Stimulated activated CD4-positive, alpha-beta T cell treated with anti-CD3 and anti-CD28 coated beads, Interleukin-1b, Interleukin-23, amount 100 ng/mL, for 1 hour (primary cell): ENCODE measurements around the gene FOXB1.
A peak's percentile ranks its signal among the peaks of the same experiment; 100 is the strongest.

Experiments
- DNase-seq, 2 donors: peaks; one replicate each; pipeline ENCODE4 v3.0.0-alpha.2; 2020; ENCODE audit warnings: low read depth in 2 of 2

Gene FOXB1

DNA sequence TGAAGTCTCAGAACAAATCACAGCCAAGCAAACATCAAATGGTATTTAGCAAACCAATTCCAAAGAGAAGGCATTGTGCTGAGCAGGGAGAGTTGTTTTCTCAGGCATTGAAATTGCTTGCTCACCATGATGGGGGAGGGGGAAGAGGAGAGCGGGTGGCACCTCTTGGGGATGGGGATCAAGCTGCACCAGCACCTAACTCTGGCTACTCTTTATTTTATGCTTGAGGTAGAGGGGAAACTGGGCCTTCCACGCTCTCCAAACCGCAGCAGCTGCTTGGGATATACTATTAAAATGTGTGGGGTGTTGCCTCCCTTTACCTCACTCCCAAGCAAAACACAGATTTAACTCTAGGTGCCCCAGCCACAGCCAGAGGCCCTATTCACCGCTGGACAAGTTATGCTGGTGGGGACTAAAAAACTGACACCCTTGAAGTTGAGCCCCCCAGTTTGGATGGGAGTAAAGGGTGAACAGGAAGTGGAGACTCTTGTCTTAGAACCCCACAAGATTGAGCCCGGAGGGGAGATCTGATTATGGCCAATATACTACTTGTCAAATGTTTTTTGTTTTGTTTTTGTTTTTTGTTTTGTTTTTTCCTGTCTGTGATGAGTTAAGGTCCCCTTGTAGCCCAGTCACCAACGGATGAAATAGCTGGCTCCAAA lies 5.0 kb upstream of the FOXB1 start:
- DNase-seq, result no peak

DNA sequence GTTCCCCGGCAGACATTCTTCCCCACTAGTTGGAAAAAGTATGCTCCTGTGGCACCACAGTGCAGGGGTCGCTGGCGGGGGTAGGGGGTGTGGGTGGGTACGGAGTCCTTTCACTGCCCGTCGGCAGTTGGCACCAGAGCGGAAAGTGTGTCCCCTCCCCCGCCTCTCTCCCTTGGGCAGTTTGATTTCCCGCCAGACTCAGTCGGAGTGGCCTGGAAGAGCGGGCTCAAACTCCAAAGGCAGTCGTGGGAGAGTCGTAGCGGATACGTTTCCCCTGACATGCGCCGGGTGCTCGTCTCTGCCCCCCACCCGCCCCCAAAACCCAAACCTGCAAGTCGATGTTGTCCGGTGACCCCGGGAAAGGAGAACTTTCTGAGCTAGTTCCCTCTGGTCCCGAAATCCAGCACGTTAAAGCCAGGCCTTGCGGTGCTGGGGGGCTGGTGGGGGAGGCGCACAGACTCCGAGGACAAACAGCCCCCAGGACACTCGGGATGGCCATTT lies 4.4 kb upstream of the FOXB1 start:
- no peak for DNase-seq

DNA sequence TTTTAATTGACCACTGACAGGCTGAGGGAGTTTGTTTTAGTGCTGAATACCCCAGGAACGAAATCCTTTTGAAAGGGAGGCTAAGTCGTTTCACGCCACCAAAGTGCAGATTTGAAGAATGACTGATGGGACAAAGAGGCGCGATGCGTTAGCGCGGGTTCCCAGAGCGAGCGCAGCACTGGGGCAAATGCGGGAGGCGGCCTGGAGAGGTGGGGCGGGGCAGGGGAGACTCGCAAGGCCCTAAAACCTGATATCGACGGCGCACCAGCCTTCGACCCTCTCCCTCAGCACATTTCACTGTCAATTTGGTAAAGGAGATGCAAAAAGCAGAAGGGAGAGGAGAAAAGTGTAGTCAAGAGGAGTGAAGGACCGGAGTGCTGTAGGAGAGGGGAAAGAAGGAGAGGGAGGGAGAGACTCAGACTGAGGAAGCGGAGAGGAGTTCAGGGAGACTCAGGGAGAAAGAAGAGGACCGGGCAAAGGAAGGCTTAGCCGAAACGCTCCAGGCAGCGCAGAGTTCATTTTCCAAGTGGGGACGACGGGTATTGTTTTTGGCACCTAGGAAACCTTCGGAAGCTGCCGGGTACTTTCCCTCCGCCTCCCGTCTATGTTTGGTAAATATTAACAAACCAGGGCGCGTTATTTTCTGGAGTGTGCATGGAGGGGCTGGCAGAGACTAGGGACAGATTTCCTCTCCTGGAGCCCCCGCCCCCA lies 3.8 kb upstream of the FOXB1 start:
- DNase-seq, result no peak

DNA sequence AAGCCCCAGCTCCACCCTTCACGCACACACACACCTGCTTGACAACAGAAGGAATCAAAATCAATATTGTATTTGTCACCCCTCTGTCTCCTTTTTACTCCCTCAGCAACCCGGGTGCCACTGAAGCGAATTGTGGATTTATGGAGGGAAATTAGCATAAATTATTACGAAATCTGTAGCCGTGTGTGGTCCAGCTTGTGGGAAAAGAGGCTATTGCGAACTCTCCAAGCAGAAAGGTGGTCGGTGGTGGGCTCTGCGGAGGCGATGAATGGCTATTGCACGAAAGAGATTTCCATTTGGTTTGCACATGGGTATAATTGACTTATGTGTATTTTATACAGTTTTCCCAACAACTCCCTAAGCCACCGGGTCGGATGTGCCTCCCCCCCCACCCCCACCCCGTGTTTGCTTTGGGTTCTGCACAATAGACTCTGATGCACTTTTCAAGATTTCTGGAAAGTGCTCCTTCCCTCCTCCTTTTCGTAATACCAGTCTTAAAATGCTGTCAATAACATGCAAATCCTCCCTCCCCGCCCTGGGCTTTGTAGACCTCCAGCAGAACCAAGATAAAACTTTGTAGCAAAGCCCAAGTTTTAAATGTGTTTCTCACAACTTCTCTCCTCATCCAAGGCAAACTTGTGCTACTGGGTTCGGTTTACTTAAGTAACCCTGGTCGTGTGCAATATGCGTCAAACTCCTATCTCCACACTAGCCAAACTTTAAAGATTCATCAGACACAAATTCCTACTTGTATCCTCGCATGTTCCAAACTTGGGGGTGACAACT lies 3.1 kb upstream of the FOXB1 start:
- no peak for DNase-seq

DNA sequence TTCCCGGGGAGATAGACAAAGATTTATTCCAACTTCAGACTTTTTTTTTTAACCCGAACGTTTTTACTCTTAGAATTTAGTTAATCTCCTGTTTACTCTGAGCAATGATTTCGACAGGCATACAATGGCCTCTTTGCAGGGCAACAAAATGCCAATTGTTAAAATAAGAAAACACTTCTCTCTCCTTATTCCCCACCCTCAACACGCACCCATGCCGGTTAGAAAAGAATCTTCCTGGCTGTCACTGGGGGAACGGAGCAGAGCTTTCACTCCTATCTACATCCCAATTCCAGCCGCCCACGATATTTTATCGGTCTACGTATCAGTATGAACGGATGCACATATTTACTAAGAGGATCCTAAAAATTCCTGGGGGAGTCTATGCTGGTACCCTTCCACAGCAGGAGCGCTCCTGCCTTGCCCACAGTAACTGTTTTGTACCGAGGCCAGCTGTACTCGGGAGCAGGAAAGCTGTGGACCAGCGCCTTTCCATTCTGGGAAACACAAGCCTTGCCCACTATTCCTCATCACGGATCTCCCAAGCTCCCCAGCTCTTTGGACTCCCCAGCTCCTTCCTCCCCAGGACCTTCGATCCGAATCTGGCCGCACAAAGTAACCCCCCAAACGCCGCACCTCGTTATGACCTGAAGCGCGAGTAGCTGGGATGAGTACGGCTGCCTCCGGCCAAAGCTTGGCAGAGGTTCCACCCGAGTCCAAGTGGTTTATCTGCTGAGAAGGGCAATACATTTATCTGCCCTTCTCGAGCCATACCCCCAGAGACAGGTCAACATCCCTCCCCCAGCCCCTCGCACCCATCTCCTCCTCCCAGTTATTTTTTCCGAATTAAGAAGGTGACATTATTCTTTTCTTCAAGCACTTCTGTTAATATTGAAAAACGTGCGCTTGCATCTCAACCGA lies 2.2 kb upstream of the FOXB1 start:
- no peak for DNase-seq

DNA sequence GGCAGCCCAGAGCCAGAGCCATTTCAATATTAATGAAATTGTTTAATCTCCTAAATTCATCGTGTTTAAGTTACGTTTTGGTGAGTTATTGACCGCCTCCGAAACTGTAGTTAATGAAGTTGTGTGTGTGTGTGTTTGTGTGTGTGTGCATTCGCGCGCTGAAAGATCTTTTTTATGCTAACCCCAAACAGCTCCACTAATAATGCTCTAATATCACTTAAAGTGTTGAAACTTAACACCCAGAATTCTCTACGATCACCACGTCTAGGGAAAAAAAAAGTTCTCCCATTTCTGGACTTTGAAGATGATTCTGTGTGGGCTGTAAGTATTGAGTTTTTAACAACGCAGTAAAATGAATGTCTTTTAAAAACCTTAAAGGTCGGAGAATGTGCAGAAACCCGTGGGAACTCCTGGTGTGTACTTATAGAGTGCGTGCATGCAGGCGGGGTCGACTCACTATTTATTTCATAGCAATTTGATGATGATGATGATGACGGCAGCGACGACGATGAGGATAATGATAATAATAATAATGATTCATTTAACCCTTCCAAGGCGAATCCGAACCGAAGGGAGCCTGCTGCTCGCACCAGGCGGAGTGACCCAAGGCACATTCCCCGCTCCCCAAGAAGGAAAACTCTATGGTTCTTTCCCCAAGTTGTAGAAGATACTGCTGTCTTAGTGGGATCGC lies 1.4 kb upstream of the FOXB1 start:
- DNase-seq, result no peak

DNA sequence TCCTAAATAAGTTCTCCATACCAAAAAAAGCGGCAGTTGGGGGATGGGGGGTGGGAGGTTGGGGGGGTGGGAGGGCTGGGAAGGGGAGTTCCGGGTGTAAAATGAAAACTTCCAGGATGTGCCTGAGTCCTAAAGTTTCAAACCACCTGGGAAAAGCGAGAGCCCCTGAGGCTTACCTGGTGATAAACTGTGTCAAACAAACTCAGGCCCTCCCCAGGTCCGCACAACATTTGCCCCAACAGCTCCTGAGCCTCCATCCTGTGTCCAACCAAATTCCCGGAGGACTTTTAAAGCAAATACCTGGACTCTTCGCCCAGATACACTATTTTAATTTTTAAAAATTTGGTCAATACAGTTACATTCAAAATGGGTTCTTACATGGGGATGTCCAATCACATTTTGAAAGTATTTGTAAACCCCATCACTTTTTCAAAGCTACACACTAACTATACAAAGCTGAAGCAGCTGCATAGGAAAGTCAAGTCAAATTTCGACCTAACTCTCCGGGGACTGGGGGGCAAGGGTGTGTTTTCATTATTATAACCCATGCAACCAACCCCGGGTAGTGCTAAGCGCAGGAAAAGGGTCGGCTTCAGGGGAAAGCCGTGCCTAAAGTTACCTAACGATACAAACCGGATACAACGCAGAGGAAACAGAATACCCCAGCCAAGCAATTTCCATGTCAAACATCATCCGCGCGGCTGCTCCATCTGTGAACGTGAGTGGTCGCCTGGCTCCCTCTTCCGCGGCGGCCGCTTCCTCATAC lies 685 bp upstream of the FOXB1 start:
- no peak for DNase-seq

DNA sequence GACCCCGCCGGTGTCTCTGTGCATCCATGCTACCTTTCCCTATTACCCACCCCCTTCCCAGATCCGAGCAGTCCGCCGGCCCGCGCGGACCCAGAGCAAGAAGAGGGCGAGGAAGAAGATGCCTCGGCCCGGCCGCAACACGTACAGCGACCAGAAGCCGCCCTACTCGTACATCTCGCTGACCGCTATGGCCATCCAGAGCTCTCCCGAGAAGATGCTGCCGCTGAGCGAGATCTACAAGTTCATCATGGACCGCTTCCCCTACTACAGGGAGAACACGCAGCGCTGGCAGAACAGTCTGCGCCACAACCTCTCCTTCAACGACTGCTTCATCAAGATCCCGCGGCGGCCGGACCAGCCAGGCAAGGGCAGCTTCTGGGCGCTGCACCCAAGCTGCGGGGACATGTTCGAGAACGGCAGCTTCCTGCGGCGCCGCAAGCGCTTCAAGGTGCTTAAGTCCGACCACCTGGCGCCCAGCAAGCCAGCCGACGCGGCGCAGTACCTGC lies 788 bp downstream of the FOXB1 start:
- no peak for DNase-seq

DNA sequence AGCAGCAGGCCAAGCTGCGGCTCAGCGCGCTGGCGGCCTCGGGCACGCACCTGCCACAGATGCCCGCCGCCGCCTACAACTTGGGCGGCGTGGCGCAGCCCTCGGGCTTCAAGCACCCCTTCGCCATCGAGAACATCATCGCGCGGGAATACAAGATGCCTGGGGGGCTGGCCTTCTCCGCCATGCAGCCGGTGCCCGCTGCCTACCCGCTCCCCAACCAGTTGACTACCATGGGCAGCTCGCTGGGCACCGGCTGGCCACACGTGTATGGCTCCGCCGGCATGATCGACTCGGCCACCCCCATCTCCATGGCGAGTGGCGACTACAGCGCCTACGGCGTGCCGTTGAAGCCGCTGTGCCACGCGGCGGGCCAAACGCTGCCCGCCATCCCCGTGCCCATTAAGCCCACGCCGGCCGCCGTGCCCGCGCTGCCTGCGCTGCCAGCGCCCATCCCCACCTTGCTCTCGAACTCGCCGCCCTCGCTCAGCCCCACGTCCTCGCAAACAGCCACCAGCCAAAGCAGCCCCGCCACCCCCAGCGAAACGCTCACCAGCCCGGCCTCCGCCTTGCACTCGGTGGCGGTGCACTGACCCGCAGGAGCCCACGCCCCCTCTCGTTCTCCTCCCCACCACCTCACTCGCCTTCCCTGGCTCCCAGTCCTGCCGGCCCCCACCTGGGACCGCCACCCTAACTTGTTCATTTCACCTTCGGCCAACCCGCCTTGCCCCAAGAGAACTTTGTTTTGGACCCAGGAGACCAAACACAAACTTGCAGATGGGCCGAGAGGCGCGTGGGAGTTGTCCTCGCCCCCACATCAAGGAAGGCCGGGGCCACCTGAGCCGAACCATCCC lies 1.5 kb downstream of the FOXB1 start:
- DNase-seq, result no peak

DNA sequence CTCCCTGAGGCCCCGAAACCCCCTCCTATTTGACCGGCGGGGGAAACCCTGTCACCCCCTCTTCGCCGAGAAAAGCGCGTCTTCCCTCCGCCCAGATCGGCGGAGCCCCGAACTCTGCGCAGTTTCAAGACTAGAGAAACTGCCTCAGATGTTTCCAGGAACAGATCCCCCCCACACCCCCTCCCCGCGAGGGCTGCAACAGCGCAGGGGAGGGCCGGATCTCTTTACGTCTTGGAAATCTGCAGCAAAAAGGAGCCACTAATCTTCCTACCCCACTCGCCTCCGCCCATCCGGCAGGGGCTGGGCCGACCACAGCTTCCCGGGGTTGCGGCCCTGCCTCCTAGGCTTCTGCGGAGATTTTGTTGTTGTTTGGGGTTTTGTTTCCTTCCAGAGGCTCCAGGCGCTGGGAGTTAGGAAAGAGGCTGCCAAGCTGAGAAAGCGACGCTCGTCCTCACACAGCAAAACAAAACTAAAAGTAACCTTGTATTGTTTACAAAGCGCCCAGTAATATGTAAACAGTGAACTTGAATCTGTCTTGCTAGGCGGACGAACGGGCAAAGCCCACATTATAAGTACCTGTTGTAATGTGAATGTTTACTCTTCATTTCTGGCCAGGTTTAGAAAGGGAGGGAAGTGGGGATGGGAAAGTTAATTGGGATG lies 2.2 kb downstream of the FOXB1 start:
- DNase-seq, result peak in 1 of 2 donors; percentile 25

DNA sequence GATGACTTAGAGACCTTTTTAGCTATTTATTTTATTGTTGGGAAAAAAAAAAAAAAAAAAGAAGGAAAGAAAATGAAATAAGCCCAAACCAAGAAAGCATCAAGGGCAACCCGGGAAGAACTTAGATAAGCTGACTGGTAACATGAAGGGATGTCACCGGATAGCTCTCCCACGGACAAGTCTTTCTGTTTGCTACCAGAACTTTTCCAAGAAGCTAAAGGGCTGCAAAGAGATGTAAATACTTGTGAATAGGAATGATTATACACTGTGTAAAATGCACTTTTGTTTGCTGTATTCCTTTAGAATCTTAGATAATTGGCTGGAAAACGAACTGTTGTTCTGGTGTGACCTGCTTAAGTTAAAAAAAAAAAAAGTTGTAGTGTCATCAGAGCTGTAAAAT lies 2.8 kb downstream of the FOXB1 start:
- DNase-seq, result no peak

DNA sequence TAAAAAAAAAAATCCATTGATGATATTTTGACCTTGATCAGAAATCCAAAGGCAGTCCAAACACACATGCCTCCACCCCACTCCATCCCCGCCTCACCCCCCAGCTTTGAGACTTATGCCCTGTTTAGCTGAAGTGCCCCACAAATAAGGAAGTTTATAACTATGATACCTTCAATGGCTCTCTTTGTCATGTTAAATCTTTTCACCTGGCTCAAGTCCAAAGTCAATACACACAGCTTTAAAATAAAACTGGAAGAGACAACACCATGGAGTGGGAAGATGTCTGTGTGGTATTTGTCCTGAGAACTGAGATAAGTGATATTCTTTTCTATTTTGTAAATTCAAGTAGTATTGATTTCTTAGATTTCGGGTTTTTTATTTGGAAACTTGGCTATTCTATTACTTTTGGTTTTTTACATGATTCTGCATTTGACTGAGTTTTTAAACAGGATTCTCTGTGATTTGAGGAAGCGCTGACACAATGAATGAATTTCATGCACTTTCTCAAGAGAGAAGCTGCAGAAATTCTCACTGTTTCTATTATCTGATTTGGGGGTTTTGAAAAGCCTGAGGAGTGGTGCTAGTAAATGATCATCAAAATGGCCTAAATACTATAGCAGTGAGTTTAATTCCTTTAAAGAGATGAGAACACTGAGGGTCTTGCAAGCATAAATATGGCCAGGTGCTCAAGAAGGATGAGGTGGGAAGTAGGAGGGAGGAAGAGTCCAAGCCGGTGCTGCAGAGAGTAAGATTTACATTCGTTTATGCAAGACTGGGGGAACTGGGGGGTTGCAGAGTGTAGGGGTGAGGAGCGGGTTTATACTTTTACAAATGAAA lies 5.2 kb downstream of the FOXB1 start:
- DNase-seq, result no peak

DNA sequence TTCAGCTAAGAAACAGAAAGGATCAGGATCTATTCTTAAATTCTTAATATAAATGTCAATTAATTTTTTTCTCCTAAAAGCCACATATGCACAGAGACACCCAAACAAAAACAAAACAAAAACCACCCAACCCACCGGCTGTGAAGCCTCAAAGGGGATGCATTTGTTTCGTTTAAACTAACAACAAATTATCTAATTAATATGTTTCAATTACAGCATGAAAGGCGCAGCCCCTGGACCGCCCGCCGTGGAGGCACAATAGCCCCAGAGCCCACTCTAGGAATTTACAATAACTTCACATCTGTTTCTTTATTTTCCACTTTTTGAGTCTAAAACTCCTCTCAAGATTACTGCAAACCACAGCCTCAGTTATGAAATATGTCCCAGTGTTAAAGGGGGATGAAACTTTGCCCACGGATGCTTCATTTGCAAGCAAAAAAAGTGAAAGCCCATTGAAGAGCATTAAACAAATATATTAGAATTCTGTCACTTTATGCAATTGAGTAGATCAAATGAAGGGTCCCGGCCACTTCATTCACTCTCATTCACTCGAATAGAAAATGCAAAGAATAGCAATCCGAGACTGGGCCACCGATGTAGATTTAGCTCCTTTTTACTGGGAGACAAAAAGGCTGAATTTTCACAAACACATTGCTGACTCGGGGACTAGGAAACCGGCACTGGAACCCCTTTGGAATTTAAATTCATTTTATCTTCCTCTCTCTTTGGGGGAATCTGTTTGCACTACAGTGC lies 6.0 kb downstream of the FOXB1 start:
- no peak for DNase-seq

DNA sequence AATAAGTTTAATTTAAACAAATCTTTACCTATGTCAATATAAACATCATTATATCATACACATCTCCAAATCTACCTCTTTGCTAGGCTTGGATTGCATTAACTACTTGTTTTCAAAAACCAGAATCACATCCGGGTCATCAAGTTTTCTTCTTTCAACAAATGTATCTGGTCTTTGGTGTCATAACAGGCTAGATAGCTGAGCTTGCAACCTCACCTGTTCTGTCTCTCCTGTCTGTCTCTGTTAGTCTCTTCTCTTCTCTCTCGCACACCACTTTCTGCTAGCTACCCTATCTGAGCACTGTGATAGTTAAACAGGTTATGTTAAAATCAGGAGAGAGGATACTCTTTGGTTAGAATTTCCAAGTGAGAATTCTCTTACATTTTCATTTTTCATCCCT lies 6.7 kb downstream of the FOXB1 start:
- no peak for DNase-seq

DNA sequence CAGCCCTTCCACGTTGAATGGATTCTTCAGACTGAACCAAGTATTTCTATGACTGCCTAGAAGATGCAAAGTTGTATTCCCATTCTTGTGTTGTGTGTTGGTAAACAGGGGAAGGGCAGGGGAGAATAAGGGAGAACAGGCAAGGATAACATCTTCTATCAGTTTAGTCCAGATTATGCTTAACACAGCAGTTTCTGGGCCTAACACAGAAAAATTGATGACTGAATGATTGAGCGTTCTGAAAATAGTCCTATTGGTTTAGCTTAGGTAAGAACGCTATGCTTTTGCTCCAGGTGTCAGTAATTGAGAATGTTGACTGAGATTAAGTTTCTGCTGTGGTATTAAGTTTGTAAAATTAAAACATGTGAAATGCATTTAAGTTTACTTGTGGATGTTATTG lies 8.6 kb downstream of the FOXB1 start:
- no peak for DNase-seq

DNA sequence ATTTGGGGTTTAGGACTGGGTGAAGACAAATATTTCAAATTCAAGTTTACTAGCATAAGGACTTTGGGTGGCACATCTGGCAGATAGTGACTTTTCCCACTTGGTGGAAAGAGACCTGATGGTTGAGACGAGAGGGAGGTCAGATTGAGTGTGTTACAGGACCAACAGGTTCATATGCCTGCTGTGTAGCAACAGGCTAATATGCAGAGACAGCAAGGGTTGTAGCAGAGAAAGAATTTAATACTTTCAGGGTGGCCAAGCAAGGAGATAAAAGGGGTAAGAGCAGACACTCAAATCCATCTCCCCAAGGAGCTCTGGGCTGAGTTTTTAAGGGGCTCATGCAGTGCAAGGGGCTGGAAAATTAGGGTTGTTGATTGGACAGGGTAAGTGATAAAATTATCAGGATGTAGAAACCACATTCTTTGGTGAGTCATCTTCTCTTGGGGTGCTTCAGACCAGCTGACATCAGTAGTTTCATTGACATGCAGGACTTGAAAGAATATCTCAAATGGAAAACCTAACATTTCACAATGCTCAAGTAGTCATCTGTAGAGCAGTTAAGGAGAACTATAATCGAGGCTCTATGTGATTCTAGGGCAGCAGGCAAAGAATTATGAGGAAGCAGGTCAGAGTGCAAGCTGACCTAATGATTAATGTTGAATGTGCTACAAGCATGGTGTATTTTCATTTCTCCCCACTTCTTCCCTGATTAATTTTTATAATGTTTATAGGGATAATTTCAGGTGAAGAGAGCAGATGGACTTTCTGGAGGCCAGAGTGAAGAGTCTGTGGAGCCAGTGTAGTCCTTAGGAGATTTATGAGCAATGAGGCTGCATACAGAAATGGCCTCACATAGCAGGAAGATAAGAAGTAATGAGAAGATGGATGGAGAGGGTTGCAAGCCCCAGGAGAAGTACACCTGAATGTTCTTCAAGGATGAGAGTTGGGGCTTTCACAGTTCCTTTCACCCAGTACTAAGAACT lies 13.7 kb downstream of the FOXB1 start:
- DNase-seq, result no peak
